ENCODE results near the gene APBA3. TPM values are rescaled to one million over a fixed set of nuclear protein-coding genes. Genes with fewer than 3 reads are reported as not detected.
A peak's percentile ranks its signal among the peaks of the same experiment; 100 is the strongest.

Gene APBA3
- total and polyA plus RNA-seq, 12 donors, result 2.6 to 43.8 (median 22.3) TPM

- 16 to 70% (median 27%) methylated on average over 12 to 46 of the region's 46 CpGs for WGBS, 4 donors
- H3K36me3 ChIP-seq (replicated peaks in 1 of 2), result no peaks in the 10 kb centered on the region
- DNase-seq, result peak; percentile 73 to 86 (median 78)
- H3K4me3 ChIP-seq, result peak overlapping the region in 1 of 4 donors; percentile 29
- no peak overlapping the region for H3K27ac ChIP-seq
- no peaks in the 10 kb centered on the region for H3K9me3 ChIP-seq (replicated peaks in 1 of 3)
- H3K27me3 ChIP-seq, result peaks cover 36% of the 10 kb centered on the region
- TF ChIP-seq POLR2A (IDR thresholded peaks at IDR 0.05), result peak in 1 of 2 donors; percentile 94
- peak in 1 of 6 experiments; percentile 37 for TF ChIP-seq CTCF (IDR thresholded peaks at IDR 0.05)
- peaks cover 0 to 9% of the 10 kb centered on the region in 2 donors for H3K4me1 ChIP-seq (replicated peaks in 1 of 2)
- intact Hi-C loops (cut with DNase I), result no loop called here
Measured at GRCh38 chr19:3721131-3721886, 40.2 kb downstream of the APBA3 start.

- no peaks in the 10 kb centered on the region for H3K9me3 ChIP-seq (replicated peaks in 1 of 3)
- no peak for DNase-seq
- TF ChIP-seq CTCF (IDR thresholded peaks at IDR 0.05) (no peak), POLR2A (IDR thresholded peaks at IDR 0.05) (no peak)
- no peak overlapping the region for H3K27ac ChIP-seq
- peaks cover 36% of the 10 kb centered on the region for H3K27me3 ChIP-seq
- H3K36me3 ChIP-seq (replicated peaks in 1 of 2), result no peaks in the 10 kb centered on the region
- H3K4me3 ChIP-seq, result no peak overlapping the region
- intact Hi-C loops (cut with DNase I), result no loop called here
- WGBS, 4 donors, result 18 to 28% (median 20%) methylated on average over 9 of the region's 9 CpGs
- H3K4me1 ChIP-seq (replicated peaks in 1 of 2), result peaks cover 0 to 9% of the 10 kb centered on the region in 2 donors
Measured at GRCh38 chr19:3720349-3720917, 41.1 kb downstream of the APBA3 start.

- intact Hi-C loops (cut with DNase I), result no loop called here
- Histone ChIP-seq H3K4me1 (replicated peaks in 1 of 2) (peaks cover 0 to 9% of the 10 kb centered on the region in 2 donors), H3K36me3 (replicated peaks in 1 of 2) (no peaks in the 10 kb centered on the region), H3K9me3 (replicated peaks in 1 of 3) (no peaks in the 10 kb centered on the region), H3K27ac (no peak overlapping the region), H3K4me3 (no peak overlapping the region), H3K27me3 (peaks cover 36% of the 10 kb centered on the region)
- 73 to 88% (median 81%) methylated on average over 4 of the region's 4 CpGs for WGBS, 4 donors
- no peak for TF ChIP-seq CTCF (IDR thresholded peaks at IDR 0.05)
- no peak for TF ChIP-seq POLR2A (IDR thresholded peaks at IDR 0.05)
- DNase-seq, result no peak
Measured at GRCh38 chr19:3719868-3720267, 41.6 kb downstream of the APBA3 start.

GRCh38 chr19:3716147-3716668 is 45.3 kb downstream of the APBA3 start:
- no peak overlapping the region for H3K27ac ChIP-seq
- DNase-seq, result no peak
- no peak for TF ChIP-seq POLR2A (IDR thresholded peaks at IDR 0.05)
- H3K4me1 ChIP-seq (replicated peaks in 1 of 2), result peaks cover 0 to 2% of the 10 kb centered on the region in 2 donors
- no peak overlapping the region for H3K4me3 ChIP-seq
- peaks cover 21% of the 10 kb centered on the region for H3K27me3 ChIP-seq
- H3K9me3 ChIP-seq (replicated peaks in 1 of 3), result no peaks in the 10 kb centered on the region
- intact Hi-C loops (cut with DNase I), result no loop called here
- no peaks in the 10 kb centered on the region for H3K36me3 ChIP-seq (replicated peaks in 1 of 2)
- WGBS, 4 donors, result 71 to 80% (median 74%) methylated on average over 3 to 16 of the region's 16 CpGs

Measured in adrenal gland (tissue), 12 donors.